Epithelial cell of esophagus (primary cell): Measurements from ENCODE around the gene JADE2.

Experiments
- DNase-seq: peaks from one replicate; pipeline ENCODE4 v3.0.0; 2010; ENCODE audit warnings: low read depth
- H3K4me3 ChIP-seq: 2 replicates; pipeline ENCODE4 v1.5.1; 2011; ENCODE audit warnings: mild to moderate bottlenecking, low read length, control low read depth
- CTCF ChIP-seq: IDR thresholded peaks from 2 replicates; pipeline ENCODE4 v1.5.1; 2011; ENCODE audit warnings: low read depth, mild to moderate bottlenecking, low read length, control low read depth, inconsistent platforms; ENCODE audit not compliant: insufficient read depth; ENCODE audit errors: missing control alignments

JADE2 gene

GRCh38 chr5:134582941-134583340 lies 57.5 kb downstream of the JADE2 start:
- H3K4me3 ChIP-seq = no peak overlapping the region
- TF ChIP-seq CTCF = no peak
- no peak for DNase-seq

GRCh38 chr5:134583766-134584165 lies 58.3 kb downstream of the JADE2 start:
- no peak for DNase-seq
- no peak overlapping the region for H3K4me3 ChIP-seq
- TF ChIP-seq CTCF = no peak

GRCh38 chr5:134584662-134585061 lies 59.2 kb downstream of the JADE2 start:
- TF ChIP-seq CTCF = no peak
- no peak for DNase-seq

GRCh38 chr5:134585966-134586365 lies 60.5 kb downstream of the JADE2 start:
- no peak for TF ChIP-seq CTCF
- no peak for DNase-seq
- H3K4me3 ChIP-seq = no peak overlapping the region

More at GRCh38 chr5:134584662-134585061, 59.2 kb downstream of the JADE2 start:
- H3K4me3 ChIP-seq = no peak overlapping the region

GRCh38 chr5:134586866-134587524 lies 61.5 kb downstream of the JADE2 start:
- no peak overlapping the region for H3K4me3 ChIP-seq
- TF ChIP-seq CTCF = peak; percentile 69
- DNase-seq = peak; percentile 87

GRCh38 chr5:134590992-134591659 lies 65.7 kb downstream of the JADE2 start:
- peak; percentile 66 for DNase-seq
- no peak for TF ChIP-seq CTCF
- no peak overlapping the region for H3K4me3 ChIP-seq
